NCI-H146 treated with DMSO at 0.1 percent for 48 hours (cell line): ENCODE data around the gene TTC39C.

Experiments used
- DNase-seq: peaks from one replicate; lab custom pipeline; 2025; ENCODE audit not compliant: unreplicated experiment; lab: John Stamatoyannopoulos, UW

Gene TTC39C

DNA sequence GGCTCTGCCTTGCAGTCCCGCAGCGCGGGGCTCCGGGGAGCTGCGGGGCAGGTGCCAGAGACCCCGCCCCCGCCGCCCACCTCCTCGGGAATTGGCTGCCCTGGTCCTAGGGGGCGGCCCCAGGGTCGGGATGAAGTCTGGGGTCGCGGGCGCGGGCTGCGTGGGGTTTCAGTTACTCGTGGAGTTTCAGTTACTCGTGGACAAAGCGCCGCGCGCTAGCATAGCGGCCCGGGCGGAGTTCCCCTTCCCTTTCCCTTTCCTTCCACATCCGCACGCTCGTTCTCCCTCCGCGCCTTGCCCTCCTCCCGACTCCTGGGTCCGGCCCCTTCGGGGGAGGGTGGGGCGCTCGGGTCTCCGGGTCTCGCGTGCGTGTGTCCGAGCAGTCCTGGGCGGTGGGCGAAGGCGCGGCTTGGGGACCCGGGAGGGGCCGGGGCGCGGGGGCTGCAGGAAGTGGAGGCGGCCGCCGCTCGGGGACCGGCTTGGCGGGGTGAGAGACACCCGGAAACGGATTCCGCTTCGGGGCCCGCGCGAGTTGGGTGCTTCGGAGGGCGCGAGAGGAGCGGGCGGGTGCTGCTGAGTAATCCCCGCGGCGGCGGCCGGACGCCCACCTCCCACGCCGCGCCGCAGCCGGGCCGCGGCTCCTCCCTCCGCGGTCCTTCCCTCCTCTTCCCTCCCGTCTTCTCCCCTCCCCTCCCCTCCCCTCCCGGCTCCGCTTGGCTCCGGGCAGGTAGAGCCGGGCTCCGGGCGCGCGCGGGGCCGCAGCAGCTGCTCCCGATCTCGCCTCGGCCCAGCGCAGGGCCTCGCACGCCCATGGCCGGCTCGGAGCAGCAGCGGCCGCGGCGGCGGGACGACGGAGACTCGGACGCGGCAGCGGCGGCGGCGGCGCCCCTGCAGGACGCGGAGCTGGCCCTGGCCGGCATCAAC lies at the start of gene TTC39C:
TSS of gene TTC39C (plus strand) at position 693 of the 924 bp plus-strand sequence. CDS start at position 811, 118 bp downstream.
- peak; percentile 74 for DNase-seq

GRCh38 chr18:23966909-23967308 lies 47.6 kb upstream of the TTC39C start:
- peak; percentile 97 for DNase-seq

DNA sequence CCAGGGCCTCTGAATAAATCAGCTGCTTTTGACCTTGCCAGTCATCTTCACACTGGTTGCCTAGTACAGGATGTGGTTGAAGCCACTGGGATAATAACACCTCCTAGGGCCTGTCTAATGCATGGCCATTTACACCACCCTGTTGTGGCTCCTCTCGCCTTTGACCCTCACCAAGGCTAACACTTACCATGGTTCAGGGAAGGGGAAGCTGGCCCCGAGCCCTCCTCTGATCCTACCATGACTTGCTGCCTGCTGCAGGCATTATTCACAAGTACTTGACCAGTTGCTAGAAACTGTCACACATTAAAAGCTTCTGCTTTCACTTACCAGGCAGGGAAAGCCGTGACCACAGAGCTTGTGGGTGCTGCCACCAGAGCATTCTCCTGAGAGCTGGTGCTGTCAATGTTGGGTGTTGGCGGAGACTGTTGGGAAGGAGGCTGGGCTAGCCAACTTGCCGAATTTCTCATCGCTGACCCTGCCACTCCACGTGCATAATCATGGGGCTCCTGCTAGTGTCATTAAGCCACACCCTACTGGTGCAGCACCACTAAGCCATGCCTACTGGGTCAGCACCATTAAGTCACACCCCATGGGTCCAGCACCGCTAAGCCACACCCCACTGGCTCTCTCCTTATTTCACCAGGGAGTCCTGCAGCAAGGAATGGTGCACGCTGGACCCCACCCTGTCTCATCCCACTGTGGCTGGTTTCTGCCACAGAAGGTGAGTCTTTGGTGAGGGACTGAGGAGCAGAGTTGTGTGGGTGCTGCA lies 47.0 kb upstream of the TTC39C start:
- peak; percentile 97 for DNase-seq

- peak; percentile 81 for DNase-seq
Observed at GRCh38 chr18:23968638-23969604, 45.6 kb upstream of the TTC39C start.

GRCh38 chr18:23969664-23970063 lies 44.9 kb upstream of the TTC39C start:
- DNase-seq, result no peak

DNA sequence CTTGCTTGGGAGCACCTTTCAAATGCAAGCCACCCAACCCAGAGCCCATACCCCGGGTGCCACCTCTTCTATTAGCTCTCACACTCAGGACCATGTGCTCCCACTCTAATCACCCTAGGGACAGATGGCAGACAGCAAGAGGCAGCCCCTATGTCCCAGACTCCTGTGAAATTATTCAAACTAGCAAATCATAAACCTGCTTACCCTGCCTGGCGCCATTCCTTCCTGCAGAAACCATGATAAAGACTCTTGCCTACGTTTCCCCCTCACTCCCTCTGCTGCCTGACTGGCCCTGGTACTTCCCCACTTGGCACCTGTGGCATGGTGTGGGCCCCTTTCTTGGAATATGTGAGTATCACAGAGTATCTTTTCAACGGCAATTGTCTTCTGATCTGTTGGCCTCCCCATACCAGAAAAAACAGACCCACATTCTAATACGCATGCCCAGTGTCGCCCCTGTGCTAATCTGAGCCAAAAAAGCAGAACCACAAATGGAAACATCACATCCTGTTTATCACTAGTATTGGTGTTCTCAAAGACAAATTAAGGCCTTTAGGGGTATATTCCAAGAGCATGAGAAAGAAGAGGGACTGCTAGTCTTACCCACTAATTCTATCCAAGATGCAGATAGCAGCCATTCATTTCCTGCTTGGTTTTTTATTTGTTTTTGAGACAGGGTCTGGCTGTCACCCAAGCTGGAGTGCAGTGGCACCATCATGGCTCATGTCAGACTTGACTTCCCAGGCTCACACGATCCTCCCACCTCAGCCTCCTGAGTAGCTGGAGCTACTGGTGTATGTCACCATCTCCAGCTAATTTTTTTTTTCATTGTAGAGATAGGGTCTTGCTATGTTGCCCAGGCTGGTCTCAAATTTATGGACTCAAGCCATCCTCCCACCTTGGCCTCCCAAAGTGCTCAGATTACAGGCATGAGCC lies 44.1 kb upstream of the TTC39C start:
- DNase-seq, result no peak

DNA sequence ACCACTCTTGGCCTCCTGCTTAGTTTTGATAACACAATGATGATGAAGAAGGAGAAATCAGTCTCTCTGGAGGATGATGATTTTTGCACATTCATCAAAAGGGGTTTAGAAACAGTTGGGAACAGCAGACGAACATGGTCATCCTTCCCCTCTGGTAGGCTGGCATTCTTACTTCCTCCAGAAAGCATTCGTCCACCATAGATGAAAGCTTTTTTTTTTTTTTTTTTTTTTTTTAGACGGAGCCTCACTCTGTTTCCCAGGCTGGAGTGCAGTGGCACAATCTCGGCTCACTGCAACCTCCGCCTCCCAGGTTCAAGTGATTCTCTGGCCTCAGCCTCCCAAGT lies 43.5 kb upstream of the TTC39C start:
- DNase-seq, result no peak

GRCh38 chr18:23971666-23972230 lies 42.8 kb upstream of the TTC39C start:
- DNase-seq, result no peak

DNA sequence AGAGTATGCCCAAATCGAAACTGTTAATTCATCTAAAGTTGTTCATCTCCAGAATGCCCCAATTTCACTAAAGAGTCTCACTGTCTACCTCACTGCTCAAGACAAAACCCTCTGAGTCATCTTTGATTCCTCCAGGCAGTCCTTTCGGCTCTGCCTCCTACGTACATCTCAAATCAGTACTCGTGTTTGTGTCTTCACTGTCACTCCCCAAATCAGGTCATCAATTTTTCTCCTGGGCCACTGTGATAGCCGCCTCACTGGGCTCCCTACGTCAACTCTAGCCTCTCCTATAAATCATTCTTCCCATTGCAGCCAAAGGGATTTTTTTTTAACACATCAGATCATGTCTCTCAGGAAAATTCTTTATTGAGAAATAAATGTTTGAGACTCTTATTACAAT lies 42.1 kb upstream of the TTC39C start:
- DNase-seq, result no peak

GRCh38 chr18:23977103-23977502 lies 37.5 kb upstream of the TTC39C start:
- DNase-seq, result no peak

GRCh38 chr18:23977719-23978483 lies 36.7 kb upstream of the TTC39C start:
- no peak for DNase-seq

- DNase-seq, result peak; percentile 83
Observed at GRCh38 chr18:23981369-23981980, 33.1 kb upstream of the TTC39C start.

GRCh38 chr18:23982155-23983079 lies 32.1 kb upstream of the TTC39C start:
- DNase-seq, result peak; percentile 64

DNA sequence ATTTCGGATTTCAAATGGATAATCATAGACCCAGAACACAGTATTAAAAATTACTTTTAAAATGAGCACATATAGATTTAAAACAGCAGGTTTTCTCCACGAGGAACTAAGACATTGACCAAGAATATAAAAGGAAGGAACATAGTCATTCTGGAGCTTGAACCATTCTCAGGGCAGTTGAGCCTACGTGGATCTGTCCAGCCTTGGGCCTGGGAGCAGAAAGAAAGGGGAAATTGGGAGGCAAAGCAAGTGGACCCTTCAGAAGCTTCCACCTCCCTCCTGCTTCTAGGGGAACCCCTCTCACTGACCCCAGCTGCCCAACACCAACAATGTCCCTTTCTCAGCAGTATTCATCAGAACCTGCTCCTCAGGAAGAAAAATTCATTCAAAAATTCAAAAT lies 31.4 kb upstream of the TTC39C start:
- DNase-seq, result no peak

DNA sequence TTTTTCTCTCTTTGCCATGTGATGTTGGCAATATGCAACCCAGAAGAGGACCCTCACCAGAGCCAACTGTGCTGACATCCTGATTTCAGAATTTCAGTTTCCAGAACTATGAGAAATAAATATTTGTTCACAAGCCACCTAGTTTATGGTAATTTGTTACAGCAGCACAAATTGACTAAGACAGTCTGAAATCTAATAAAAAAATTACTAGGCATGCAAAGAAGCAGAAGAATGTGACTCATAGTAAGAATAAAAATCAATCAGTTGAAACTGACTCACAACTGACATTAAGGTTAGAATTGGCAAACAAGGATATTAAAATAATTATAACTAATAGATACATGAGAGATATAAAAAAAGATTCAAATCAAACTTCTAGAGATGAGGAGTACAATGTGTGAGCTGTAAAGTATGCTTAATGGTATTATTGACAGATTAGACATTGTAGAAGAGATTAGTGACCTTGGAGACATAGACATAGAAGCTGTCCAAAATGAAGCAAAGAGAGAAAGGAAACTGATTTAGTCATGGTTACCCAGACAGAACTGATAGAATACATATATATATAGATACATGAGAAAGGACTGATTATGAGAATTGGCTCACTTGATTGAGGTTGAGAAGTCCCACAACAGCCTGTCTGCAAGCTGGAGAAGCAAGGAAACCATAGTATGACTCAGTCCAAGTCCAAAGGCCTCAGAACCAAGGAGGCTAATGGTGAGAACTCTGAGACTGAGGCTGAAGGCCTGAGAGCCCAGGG lies 27.8 kb upstream of the TTC39C start:
- no peak for DNase-seq
